D721Med (cell line): ENCODE data around the gene FOSL1.
"Not testable (repeated sequence)": the region's sequence is repeated elsewhere in the genome, so short reads cannot be mapped to it uniquely, and the experiment has no call there.

Experiments
- DNase-seq: peaks from one replicate; pipeline ENCODE4 v3.0.0; 2011; ENCODE audit warnings: low spot score; ENCODE audit not compliant: insufficient read length
- FAIRE-seq: peaks from 2 replicates; lab custom pipeline; 2011; peaks lifted over from hg19 to GRCh38; lab: Jason Lieb, UNC
- TF ChIP-seq, protein P1 (sequence below): IDR thresholded peaks from 2 replicates; pipeline ENCODE4 v1.5.1; 2012; ENCODE audit warnings: mild to moderate bottlenecking, control low read depth; ENCODE audit not compliant: insufficient read depth; ENCODE audit errors: missing control alignments

Gene FOSL1

GRCh38 chr11:65896034-65896999 lies 3.9 kb downstream of the FOSL1 start:
- TF ChIP-seq, protein P1, sequence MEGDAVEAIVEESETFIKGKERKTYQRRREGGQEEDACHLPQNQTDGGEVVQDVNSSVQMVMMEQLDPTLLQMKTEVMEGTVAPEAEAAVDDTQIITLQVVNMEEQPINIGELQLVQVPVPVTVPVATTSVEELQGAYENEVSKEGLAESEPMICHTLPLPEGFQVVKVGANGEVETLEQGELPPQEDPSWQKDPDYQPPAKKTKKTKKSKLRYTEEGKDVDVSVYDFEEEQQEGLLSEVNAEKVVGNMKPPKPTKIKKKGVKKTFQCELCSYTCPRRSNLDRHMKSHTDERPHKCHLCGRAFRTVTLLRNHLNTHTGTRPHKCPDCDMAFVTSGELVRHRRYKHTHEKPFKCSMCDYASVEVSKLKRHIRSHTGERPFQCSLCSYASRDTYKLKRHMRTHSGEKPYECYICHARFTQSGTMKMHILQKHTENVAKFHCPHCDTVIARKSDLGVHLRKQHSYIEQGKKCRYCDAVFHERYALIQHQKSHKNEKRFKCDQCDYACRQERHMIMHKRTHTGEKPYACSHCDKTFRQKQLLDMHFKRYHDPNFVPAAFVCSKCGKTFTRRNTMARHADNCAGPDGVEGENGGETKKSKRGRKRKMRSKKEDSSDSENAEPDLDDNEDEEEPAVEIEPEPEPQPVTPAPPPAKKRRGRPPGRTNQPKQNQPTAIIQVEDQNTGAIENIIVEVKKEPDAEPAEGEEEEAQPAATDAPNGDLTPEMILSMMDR: no peak
- no peak for FAIRE-seq
- DNase-seq: no peak

DNA sequence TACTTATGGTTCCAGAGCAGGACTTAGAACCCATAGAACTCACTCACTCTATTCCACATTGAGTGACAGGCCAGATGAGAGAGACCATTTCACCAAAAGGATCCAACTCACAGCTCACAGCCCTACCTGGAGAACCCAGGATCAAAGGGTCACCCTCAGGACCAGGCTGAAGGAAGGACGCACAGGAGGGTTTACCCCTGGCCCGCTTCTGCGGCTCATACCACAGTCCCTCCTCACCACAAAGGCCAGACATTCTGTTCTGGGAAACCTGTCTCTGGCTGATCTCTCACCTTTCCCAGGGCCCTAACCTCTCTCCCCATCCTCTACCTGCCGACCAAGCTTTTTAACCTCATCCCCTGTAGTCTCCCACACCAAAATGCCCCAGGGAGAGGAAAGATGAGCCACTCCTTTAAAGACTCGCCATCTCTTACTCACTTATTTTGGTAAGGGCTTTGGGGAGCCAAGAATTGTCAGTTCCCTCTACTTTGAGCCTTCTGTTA lies 4.7 kb downstream of the FOSL1 start:
- no peak for DNase-seq
- no peak for FAIRE-seq
- TF ChIP-seq, protein P1: no peak

- DNase-seq: no peak
- TF ChIP-seq, protein P1: no peak
- FAIRE-seq: no peak
Measured at GRCh38 chr11:65894034-65894591, 6.1 kb downstream of the FOSL1 start.

DNA sequence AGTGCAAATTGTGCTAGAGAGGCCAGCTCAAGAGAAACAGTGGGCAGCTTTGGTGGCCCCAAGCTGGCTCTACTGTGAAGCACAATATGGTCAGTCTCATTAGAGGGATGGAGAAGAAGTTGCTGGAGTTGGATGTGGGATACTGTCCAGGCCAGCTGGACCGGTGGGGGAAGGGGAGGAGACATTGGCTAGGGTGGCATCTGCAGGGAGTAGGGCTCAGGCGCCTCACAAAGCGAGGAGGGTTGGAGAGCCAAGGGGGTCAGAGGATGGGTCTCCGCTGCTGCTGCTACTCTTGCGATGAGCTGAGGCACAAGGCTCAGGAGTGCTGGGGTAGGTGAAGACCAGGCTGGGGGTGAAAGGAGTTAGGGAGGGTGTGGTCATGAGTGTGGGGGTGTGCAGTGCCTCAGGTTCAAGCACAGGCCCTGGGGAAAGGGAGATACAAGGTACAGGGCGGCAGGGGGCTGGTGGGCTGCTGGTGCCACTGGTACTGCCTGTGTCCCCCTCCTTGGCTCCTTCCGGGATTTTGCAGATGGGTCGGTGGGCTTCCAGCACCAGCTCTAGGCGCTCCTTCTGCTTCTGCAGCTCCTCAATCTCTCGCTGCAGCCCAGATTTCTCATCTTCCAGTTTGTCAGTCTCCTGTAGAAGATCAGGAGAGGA lies 7.4 kb downstream of the FOSL1 start:
- FAIRE-seq (no peak), DNase-seq (no peak)
- TF ChIP-seq, protein P1: no peak

- DNase-seq, FAIRE-seq: not testable (repeated sequence)
Measured at GRCh38 chr11:65892137-65892540, 8.0 kb downstream of the FOSL1 start.

DNA sequence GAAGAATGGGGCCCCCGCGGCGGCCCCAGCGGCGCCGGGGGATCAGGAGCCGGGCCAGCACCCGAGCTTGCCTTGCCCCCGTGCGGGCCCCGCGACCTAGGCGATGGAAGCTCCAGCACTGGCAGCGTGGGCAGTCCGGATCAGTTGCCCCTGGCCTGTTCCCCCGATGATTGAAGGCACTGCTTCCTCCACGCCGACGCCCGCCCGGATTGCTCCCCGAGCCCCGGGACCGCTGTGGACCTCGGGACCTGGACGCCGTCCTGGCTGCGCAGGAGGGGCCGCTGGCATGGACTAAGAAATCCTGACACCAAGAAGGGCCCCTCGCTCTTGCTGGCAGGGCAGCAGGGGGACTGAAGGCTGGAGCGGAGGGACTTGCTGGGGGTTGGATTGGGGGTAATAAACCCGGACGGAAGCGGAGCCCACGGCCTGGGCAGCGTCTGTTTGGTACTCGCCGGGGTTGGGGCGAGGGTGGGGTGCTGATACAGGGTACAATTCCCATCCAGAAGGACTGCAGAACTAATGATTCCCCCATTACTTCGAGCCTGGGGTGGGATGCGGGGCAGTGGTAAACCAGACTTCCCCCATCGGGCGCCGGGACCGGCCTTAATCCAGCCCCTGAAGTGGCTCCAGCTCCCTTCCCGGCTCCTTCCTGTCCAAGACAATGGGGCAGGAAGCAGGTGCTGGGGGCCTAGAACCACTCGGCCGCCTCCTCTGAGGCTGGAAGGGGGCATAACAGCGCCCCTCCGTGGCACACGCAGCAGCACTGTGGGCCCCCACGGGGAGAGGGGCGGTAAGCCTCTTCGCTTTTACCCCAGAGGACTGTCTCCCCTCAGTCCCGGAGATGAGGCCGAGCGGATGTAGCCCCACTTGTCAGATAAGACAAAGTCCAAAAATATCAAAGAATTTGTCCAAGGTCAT lies 8.7 kb downstream of the FOSL1 start:
- TF ChIP-seq, protein P1: peak; percentile 53
- FAIRE-seq (no peak), DNase-seq (no peak)
